Skeletal muscle cell (primary cell): ENCODE results near the gene FAR2.
"Not testable (repeated sequence)": the region's sequence is repeated elsewhere in the genome, so short reads cannot be mapped to it uniquely, and the experiment has no call there.

Experiments
- DNase-seq: peaks from one replicate; pipeline ENCODE4 v3.0.0-alpha.2; 2010; ENCODE audit warnings: low read depth
- H3K4me3 ChIP-seq: 2 replicates; pipeline ENCODE4 v1.5.1; 2011; ENCODE audit warnings: low read depth, mild to moderate bottlenecking, control low read depth, low read length, moderate library complexity

The FAR2 gene

DNA sequence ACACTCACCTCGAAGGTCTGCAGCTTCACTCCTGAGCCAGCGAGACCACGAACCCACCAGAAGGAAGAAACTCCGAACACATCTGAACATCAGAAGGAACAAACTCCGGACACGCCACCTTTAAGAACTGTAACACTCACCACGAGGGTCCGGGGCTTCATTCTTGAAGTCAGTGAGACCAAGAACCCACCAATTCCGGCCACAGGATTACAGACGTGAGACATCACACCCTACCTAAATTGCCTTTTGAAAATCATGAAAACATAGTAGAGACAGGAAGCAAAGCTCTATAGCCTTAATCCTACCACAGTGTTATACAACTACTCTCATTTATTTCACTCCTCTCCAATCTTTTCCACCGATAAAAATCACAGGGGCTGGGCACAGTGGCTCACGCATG lies 108.6 kb downstream of the FAR2 start:
- not testable (repeated sequence) for DNase-seq

GRCh38 chr12:29264424-29264823 lies 115.3 kb downstream of the FAR2 start:
- no peak overlapping the region for H3K4me3 ChIP-seq
- DNase-seq = no peak

More for the DNA sequence above, 108.6 kb downstream of the FAR2 start:
- not testable (repeated sequence) for H3K4me3 ChIP-seq

DNA sequence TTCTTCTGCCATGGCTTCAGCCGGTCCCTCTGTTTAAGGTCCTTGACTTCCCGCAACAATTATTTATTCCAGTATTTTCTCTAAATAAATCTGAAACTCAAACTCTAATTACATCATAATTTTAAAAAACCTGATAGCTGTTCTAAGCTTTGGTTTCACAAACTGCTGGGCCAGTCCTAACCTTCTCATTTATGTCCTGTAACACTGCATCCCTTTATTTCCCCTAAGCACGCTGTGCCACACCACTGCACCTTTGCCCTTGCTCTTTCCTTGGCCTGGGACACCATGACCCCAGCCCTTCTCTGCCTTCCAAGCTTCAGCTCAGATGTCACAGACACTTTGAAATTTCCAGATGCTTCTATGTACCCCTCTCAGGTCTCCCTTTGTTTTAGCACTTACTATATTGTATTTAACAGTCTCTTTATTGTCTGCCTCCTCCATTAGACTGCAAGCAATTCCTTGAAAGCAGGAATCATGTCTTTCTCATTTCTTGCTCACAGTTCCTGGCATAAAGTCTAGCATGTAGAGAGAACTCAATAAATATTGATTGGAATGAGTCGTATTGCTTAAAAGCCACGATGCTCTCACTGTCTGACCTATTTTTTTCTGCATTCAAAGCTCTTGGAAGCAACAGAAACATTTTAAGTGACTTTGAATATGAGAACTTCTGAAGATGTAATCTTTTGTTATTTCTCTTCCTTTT lies 120.8 kb downstream of the FAR2 start:
- no peak for DNase-seq
- H3K4me3 ChIP-seq = no peak overlapping the region

GRCh38 chr12:29270446-29270845 lies 121.4 kb downstream of the FAR2 start:
- no peak overlapping the region for H3K4me3 ChIP-seq
- no peak for DNase-seq

DNA sequence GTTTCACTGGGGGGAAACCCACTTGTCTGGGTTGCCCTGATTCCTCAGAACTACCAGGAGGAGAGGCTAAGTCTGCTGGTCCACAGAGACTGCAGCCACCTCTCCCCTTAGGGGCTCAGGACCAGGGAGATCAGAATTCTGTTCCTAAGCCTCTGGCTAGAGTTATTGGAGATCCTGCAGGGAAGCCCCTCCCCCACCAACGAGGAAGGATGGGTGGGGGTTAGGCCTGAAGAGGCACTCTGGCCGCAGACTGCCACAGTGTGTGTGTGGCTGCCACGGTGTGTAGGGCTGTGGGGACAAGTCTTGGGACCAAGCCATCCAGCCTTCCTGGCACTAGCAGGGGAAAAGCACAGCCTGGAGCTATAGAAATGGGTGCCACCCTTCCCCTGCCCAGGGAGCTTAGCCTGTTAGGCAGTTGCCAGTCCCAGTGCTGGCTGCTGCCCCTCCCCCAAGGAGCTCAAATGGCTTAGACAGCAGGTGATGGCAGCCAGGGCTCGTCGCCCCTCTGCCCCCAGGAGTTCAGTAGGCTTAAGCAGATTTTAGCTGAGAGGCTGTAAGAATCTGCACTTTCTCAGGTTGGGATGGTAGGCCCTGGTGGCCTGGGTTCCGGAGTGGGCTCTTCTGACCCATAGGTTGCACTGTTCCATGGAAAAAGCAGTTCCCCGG lies 124.2 kb downstream of the FAR2 start:
- DNase-seq = no peak

DNA sequence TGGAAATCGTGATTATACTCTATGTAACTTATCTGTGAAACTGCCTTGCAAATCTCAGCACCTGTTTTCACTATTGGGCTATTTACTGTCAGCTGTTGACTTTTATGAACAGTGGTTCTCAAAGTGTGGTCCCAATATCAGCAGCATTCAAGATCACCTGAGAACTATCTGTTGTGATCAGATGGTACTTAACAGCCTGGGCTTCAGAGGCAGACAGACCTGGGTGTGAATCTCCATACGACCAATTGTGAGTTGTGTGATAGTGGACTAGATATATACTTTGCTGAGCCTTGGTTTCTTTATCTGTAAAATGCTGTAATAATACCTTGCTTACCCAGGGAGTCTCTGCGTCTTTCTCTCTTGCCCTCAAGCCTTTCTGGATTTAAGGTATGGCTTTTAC lies 126.8 kb downstream of the FAR2 start:
- DNase-seq = no peak
- H3K4me3 ChIP-seq = no peak overlapping the region

More for the DNA sequence above, 124.2 kb downstream of the FAR2 start:
- no peak overlapping the region for H3K4me3 ChIP-seq

DNA sequence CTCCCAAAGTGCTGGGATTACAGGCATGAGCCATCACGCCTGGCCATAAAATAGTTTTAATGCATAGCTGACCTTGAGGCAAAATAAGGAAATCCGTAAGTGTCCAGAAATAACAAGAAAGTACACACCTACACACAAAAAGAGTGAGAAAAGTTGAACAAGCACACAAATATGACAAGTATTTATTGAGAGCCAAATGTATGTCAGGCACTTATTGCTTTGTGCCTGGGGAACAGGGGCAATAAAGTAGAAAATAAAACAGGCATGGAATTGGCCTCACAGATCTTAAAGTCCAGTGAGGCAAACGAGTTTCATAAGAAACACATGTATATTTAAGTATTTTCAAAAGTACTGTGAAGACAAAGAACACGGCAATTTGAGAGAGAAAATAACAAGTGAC lies 128.2 kb downstream of the FAR2 start:
- no peak for DNase-seq
- H3K4me3 ChIP-seq = no peak overlapping the region

- no peak for DNase-seq
- no peak overlapping the region for H3K4me3 ChIP-seq
Measured at GRCh38 chr12:29278673-29279420, 129.8 kb downstream of the FAR2 start.

- DNase-seq = no peak
- H3K4me3 ChIP-seq = no peak overlapping the region
Measured at GRCh38 chr12:29281371-29282005, 132.4 kb downstream of the FAR2 start.

DNA sequence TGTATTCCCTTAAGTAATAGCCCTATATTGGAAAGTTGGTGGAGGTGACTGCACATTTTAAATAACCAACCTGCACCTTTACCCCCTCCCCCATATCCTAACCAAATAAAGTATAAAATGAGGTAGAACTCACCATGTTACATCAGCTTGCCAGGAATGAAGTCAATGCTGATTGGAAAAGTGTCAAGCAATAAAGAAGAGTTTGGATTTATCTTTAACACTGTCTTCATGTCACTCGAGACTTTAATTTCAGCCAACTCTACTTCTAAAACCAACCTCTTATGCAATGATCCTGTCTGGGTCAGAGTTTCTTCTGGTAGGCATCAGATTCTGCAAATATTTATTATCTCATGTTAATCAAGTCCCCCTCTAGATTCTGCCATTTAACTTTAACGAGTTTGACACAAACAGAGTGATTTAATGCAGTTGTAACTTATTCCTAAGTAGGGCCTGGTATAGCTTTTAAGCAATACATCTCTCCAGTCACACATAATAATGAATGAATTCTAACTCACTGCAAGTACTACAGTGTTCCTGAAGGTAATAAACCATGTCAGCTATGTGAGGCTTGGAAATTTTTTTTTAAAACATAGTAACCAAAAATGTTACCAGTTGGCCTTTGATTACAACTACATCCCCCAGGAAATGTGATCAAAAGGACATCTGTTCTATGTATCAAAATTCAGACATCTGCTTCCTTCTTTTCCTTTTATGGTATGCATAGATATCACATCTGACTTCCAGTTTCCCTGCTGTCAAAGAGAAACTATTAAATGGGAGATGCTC lies 133.1 kb downstream of the FAR2 start:
- H3K4me3 ChIP-seq = no peak overlapping the region
- no peak for DNase-seq

DNA sequence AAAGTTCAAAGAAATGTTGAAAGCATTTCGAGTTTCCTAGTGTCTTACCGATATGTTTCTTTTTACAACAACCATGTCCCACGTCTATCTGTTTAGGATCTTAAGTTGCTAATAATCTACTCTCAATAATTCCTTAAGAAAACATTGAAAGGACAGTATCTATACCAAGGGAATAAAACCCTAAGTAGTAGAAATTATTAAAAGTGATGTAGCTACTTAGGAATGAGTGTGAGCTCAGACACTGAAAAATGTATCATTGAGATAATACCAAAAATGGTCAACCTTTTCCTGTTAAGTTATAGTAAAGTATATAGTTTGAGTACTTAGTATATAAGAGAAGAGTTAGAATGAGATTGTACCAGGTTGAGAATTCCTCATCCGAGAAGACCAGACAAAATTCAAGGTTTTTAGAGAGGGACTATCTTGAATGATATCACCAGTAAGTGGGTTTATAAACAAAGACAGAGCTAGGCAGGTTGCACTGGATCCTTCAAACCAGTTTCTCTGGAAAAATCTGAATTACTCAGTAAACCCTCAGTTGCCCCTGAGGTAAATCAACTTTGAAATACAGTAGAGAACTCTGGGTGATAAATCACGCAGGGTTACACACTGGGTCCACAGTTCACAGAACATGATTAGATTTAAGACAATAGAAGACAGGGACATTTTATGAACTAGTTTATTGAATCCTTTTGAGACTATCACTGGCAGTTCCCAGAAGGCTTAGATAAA lies 135.1 kb downstream of the FAR2 start:
- H3K4me3 ChIP-seq = no peak overlapping the region
- no peak for DNase-seq

DNA sequence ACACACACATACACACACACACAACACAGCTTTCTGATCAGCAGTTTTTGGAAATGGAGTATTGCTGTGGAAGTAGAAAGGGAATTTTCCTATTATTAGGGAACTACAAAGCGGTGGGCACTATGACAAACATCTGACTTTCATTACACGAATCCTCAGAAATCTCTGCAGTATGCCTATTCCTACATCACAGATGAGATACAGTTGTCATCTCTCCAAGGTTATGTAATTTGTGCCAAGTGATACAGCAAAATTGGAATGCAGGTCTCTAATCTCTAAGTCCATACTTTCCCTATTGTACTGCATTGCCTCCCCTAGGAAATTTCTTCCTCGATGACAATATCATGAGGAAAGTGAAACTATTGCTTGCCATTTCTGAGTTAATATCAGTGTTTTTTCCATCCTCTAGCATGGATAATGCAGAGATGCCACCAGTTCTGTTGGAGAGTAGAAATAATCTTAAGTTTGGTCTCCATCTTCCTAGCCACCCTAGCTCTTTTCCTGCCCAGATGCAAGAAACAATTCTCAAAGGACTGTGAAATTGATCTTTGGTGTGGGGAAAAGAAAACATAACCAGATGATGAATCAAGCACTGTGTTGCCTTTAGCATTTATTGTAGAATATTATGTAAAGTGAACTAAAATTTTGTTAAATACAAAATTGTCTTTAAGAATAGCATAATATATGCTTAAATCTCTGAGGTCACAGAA lies 137.2 kb downstream of the FAR2 start:
- DNase-seq = peak; percentile 40
- H3K4me3 ChIP-seq = no peak overlapping the region

- DNase-seq = no peak
- H3K4me3 ChIP-seq = no peak overlapping the region
Measured at GRCh38 chr12:29287622-29288021, 138.5 kb downstream of the FAR2 start.

DNA sequence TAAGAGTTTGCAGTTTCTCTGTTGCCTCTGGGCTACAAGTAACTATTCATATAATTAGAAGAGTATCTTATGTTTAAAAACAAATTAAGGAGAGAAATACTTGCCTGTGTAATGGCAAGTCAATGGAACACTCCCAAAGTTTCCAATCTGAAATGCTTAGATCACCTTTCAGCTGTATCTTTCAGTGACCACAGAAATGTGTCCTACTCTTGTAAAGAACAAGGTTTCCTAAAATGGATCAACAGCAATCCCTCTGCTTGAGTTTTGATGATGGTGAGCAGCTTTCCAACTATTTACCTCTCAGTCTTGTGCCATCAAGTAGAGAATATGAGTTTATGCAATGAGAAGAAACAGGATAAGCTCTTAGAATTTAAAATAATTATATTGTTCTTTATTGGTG lies 139.0 kb downstream of the FAR2 start:
- DNase-seq = no peak
- no peak overlapping the region for H3K4me3 ChIP-seq

- H3K4me3 ChIP-seq, DNase-seq: not testable (repeated sequence)
Measured at GRCh38 chr12:29290475-29290874, 141.4 kb downstream of the FAR2 start.

GRCh38 chr12:29291226-29291625 lies 142.1 kb downstream of the FAR2 start:
- H3K4me3 ChIP-seq = no peak overlapping the region
- DNase-seq = no peak

DNA sequence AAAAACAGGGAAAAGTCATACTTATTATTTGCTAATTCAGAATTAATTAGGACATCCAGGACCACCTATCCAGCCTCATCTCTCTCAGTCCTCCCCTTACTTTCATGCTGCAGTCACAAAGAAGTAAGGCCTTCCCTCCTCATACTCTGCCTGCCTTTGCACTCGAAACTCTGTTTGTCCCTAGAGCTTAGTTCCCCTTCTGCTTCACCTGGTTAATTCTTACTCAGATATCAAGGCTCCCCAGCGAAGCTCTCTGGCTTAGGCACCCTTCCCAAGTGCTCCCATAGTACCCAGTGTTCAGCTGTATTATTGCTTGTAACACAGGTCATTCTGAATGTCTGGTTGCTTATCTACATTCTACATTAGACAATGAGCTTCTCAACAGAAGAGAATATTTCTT lies 150.6 kb downstream of the FAR2 start:
- H3K4me3 ChIP-seq = no peak overlapping the region
- no peak for DNase-seq

DNA sequence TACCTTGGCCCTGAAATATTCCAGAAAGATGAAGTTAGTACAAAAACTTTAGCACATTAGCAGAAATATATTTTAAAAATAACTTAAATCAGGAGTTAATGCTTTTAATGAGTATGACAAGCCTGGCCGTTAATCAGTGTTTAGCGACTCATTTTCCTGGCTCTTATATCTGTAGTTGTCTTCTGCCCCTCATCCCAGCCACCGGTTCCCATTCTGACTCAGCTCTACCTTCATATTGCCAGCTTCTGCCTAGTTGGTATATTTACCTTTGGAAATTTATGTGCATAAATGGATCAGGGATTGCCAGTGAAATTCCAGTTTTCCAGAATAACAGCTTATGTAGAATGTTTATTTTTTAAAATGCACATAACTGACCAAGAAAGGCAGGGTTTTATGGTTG lies 152.0 kb downstream of the FAR2 start:
- no peak for DNase-seq
- H3K4me3 ChIP-seq = no peak overlapping the region
